IPS DF 4.7 (cell line): Measurements from ENCODE around the gene FHIT.

Source experiments
- DNase-seq: peaks from one replicate; pipeline ENCODE4 v3.0.0-alpha.2; 2013; ENCODE audit warnings: low spot score; ENCODE audit errors: extremely low read depth

FHIT gene

GRCh38 chr3:60364475-60364874 is 886.8 kb downstream of the FHIT start:
- DNase-seq = no peak

DNA sequence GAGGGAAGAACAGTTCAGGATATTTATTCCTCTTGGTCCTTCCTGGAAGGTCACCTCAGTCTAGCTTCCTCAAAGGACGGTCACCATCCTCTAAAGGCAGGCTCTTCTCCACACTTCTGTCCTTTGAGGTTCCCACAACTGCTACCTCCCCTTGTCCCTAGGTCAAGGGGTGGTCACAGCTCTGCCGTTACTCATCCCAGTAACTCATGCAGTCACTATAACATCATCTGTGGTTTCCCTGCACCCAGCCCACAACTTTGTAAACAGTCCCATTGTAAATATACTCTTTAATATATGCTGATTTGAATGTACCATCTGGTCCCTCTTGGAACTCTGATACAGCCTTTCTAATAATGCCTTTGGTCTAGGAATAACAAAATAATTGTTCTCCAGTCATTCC is 887.4 kb downstream of the FHIT start:
- no peak for DNase-seq

- DNase-seq = no peak
Measured at GRCh38 chr3:60355825-60356224, 895.4 kb downstream of the FHIT start.

DNA sequence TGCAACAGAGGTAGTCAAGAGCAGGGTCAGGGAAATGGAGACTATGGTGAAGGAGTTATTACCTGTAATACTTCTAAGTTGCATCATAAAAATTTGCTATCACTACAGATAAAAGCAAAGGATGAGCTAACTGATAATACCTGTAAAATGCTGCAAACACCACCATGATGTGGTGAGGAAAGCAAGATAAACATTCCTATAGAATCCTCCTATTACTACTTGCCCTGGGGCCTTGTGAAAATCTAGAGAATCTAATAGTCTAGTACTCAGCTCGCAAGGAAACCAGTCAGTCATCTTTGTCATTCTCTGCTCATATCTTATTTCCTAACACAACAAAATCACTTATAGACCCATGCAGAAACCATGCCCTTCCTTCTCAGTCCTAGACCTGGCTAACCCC is 899.8 kb downstream of the FHIT start:
- DNase-seq = no peak

GRCh38 chr3:60344340-60344739 is 906.9 kb downstream of the FHIT start:
- no peak for DNase-seq

DNA sequence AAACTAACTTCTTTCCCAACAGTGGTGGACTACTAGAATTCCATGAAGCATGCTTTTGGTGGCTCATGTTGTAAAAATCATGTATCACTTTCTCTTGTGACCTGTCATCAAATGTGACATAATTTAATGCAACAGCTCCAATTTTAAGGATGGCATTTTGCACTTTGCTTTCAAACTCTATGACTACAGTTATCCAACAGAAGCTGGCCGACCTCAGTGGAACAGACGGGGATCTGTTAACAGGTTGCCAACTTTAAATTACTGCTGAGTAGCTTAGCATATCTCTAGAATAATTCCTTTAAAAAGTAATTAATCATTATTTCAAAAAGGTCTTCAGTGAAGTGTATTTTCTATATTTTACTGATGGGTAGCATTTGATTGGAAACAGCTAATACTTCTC is 907.4 kb downstream of the FHIT start:
- DNase-seq = no peak

DNA sequence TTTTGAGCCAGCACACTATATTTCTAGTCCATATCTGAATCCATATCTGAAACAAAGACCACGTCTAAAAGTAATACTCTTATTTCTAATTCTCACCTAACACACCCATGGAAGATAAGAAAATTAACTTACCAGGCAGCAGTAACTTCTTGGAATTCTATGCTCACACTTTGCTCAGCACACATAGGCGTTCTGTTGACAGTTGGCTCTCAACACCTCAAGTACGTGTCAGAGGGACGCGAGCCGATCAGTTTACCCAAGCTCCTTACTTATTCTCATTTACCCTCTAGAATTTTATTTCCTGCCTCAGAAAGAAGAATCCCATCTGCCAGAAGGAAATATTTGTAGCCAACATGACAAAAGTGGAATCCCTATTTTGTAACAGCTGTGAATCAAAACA is 911.9 kb downstream of the FHIT start:
- no peak for DNase-seq

DNA sequence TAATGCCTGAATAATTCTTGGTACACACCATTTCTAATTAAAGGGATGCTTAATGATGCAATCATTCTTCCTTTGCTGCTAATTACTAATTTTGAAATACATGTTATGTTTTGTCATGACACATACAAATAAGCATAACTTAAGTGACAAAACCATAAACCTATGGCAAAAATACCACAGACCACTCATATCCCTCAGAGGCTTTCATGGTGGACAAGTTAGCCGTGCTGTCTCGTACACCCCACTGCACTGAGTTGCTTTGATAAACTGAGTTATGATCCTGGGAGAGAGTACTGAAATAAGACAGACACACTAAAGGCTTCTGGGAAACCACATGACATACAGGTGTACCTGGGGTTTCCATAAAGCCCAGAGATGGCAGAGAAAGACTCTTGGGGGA is 913.8 kb downstream of the FHIT start:
- no peak for DNase-seq

- no peak for DNase-seq
Measured at GRCh38 chr3:60336061-60336460, 915.2 kb downstream of the FHIT start.

DNA sequence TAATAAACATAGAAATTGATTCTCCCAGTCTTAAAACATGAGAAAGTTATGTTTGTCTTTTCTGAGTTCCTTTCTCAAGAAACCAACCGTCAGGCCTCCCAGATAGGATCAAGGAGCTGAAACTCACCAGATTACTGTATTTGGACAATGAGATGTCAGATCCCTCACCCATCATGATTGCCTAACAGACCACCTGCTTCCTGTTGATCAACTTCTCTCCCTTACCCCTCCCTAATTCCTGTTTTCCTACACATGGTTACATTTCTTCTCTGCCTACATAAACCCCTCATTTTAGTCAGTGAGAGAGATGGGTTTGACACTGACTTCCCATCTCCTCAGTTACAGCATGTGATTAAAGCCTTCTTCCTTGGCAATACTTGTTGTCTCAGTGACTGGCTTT is 917.5 kb downstream of the FHIT start:
- no peak for DNase-seq

GRCh38 chr3:60330107-60330506 is 921.1 kb downstream of the FHIT start:
- no peak for DNase-seq

- DNase-seq = no peak
Measured at GRCh38 chr3:60325610-60326170, 925.6 kb downstream of the FHIT start.

DNA sequence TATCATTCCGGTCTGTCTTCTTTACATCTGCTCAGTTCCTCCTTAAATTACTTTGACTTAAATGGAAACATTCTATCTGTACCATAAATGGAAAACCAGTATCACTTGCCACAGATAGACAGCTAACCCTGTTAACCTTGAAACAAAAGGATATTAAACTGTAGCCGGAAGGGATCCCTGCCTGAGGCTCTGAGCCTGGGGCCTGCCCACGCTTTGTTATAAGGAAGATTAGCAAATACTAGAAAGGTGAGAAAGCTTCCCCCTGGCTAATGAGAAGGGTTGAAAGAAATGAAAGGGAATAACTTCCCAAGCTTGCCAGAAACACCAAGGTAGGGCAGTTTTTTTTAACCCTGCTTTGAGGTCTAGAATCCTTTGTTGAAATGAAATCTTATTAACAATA is 927.6 kb downstream of the FHIT start:
- no peak for DNase-seq

DNA sequence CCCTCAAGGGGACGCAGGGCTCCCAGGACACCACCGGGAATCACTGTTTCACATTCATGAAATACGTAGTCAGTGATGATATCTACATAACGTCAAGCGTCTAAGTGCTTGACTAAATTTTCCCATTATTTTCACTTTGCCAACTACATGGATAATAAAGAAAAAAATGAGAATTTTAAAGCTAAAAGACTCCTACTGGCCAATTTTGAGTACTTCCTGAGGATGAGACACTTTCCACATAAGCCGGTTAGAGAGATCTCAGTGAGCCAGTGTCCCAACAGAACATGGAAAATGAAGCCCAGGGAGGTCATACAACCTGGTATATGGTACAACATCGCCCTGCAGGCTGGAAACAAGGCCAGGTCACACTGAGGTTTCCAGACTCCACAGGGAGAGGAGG is 928.1 kb downstream of the FHIT start:
- DNase-seq = no peak

GRCh38 chr3:60322298-60322856 is 928.9 kb downstream of the FHIT start:
- no peak for DNase-seq

- no peak for DNase-seq
Measured at GRCh38 chr3:60319179-60319858, 931.9 kb downstream of the FHIT start.

DNA sequence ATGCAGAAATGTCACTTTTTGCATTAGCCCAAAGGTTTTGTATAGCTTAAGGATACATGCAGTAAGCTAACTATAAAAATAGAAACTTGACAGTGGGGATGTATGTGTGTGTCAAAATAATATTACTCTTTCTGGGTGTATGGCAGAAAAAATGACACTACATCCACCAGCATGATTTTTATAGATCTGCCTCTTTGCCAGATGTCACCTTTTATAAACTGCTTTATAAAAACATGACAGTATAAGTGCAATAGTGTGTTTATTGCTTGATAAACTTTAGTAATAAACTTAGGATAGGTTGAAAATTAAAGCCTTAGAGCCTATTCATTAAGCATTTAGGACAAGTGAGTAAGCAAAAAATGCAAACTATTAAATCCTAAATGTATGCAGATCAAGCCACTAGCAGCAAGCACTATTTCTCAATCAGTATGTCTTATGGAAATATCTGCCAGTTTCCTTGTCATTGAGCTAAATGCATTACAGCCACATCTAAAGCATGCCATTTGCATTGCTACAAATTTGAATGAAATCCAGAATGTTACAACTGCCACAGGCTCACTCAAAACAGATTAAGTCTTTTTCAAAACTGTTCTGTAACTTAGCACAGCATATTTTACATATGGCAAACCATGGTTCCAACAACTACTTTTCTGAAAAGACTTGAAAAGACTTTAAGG is 935.0 kb downstream of the FHIT start:
- no peak for DNase-seq

- no peak for DNase-seq
Measured at GRCh38 chr3:60313951-60314461, 937.2 kb downstream of the FHIT start.

- DNase-seq = no peak
Measured at GRCh38 chr3:60313231-60313798, 937.9 kb downstream of the FHIT start.

DNA sequence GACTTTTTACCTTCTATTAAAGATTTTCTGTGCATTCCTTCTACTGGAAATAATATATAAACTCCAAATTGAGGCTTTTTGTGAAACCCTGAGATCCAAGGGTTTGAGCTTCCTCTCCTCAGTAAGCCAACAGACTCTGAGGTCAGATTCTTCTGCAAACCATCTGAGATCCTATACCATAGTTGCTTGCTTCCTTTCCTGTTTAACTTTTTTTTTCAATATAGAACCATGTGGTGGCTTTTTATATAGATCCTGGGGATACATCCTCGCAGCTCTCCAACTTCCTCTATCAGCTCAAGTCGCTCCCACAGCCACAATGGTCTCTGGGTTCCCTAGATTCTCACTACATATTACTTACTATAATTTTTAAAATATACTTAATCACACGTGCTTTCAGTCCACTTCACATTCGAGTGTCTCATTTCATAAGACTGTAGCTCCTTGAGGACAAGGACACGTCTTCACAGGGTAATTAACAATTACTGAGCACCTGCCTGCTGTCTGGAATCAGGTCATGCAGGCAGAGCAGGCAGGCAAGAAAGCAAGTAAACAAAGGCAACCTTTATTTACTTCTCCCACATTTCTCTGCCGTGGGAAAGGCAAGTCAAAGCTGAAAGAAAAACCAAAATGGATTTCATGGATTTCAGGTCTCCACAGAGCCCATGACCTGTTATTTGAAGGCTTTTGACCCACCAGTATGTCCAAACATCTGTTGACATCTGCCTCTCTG is 941.5 kb downstream of the FHIT start:
- DNase-seq = no peak

GRCh38 chr3:60308808-60309207 is 942.4 kb downstream of the FHIT start:
- DNase-seq = no peak
